ENCODE data around the gene BCAT1. TPM values are rescaled to one million over a fixed set of nuclear protein-coding genes. Genes with fewer than 3 reads are reported as not detected.

Gene BCAT1
- total and polyA plus RNA-seq, 2 experiments from 2014 or later, result 46.4 to 72.8 TPM

GRCh38 chr12:24950231-24950834, 1.4 kb upstream of the BCAT1 start:
- Histone ChIP-seq H3K9me2 (replicated peaks; ENCODE audit: insufficient read depth) (no peaks in the 10 kb centered on the region), H4K20me1 (ENCODE audit: insufficient read depth, poor library complexity, severe bottlenecking) (no peaks in the 10 kb centered on the region), H3K9me3 (ENCODE audit: low read depth) (no peaks in the 10 kb centered on the region), H2AFZ (no peak overlapping the region), H3K27ac (peak overlapping the region; percentile 13), H3K79me2 (peaks cover 17% of the 10 kb centered on the region), H3K36me3 (replicated peaks; ENCODE audit: insufficient read depth, low read depth) (no peaks in the 10 kb centered on the region), H3K4me3 (no peak overlapping the region), H3K27me3 (peaks cover 12% of the 10 kb centered on the region), H3K4me1 (ENCODE audit: insufficient read depth) (peaks cover 8% of the 10 kb centered on the region), H3K4me2 (peak overlapping the region; percentile 40)
- TF ChIP-seq CTCF (IDR thresholded peaks at IDR 0.05; ENCODE audit: poor library complexity) (no peak), EZH2 (IDR thresholded peaks at IDR 0.05; ENCODE audit: borderline replicate concordance) (no peak), EZH2phosphoT487 (IDR thresholded peaks at IDR 0.05; ENCODE audit: low read depth, severe bottlenecking, unreplicated experiment) (no peak)
- no peak for DNase-seq (ENCODE audit: low spot score)
- WGBS (ENCODE audit: low lambda C conversion rate, missing lambda C conversion rate), result 68% methylated on average over 3 of the region's 3 CpGs

- peak; percentile 8 for DNase-seq (ENCODE audit: low spot score)
- peak overlapping the region; percentile 75 for H3K27ac ChIP-seq
- no peaks in the 10 kb centered on the region for H3K9me2 ChIP-seq (replicated peaks; ENCODE audit: insufficient read depth)
- no peaks in the 10 kb centered on the region for H3K36me3 ChIP-seq (replicated peaks; ENCODE audit: insufficient read depth, low read depth)
- no peaks in the 10 kb centered on the region for H4K20me1 ChIP-seq (ENCODE audit: insufficient read depth, poor library complexity, severe bottlenecking)
- H3K79me2 ChIP-seq, result peaks cover 32% of the 10 kb centered on the region
- H3K4me1 ChIP-seq (ENCODE audit: insufficient read depth), result peaks cover 8% of the 10 kb centered on the region
- WGBS (ENCODE audit: low lambda C conversion rate, missing lambda C conversion rate), result under 1% methylated on average over 14 of the region's 14 CpGs
- TF ChIP-seq CTCF (IDR thresholded peaks at IDR 0.05; ENCODE audit: poor library complexity) (no peak), EZH2phosphoT487 (IDR thresholded peaks at IDR 0.05; ENCODE audit: low read depth, severe bottlenecking, unreplicated experiment) (no peak)
- H2AFZ ChIP-seq, result peak overlapping the region; percentile 85
- peaks cover 6% of the 10 kb centered on the region for H3K27me3 ChIP-seq
- peak overlapping the region; percentile 89 for H3K4me2 ChIP-seq
- H3K4me3 ChIP-seq, result peak overlapping the region; percentile 35
- H3K9me3 ChIP-seq (ENCODE audit: low read depth), result no peaks in the 10 kb centered on the region
These were observed 513 bp downstream of the BCAT1 start for GRCh38 chr12:24948420-24948756.

GRCh38 chr12:24947541-24948419, 1.1 kb downstream of the BCAT1 start:
- H3K9me2 ChIP-seq (replicated peaks; ENCODE audit: insufficient read depth), result no peaks in the 10 kb centered on the region
- TF ChIP-seq EZH2phosphoT487 (IDR thresholded peaks at IDR 0.05; ENCODE audit: low read depth, severe bottlenecking, unreplicated experiment), result no peak
- no peak for TF ChIP-seq EZH2 (IDR thresholded peaks at IDR 0.05; ENCODE audit: borderline replicate concordance)
- no peak for TF ChIP-seq CTCF (IDR thresholded peaks at IDR 0.05; ENCODE audit: poor library complexity)
- no peak for DNase-seq (ENCODE audit: low spot score)
- peaks cover 8% of the 10 kb centered on the region for H3K4me1 ChIP-seq (ENCODE audit: insufficient read depth)
- peak overlapping the region; percentile 75 for H3K27ac ChIP-seq
- H3K9me3 ChIP-seq (ENCODE audit: low read depth), result no peaks in the 10 kb centered on the region
- H2AFZ ChIP-seq, result peak overlapping the region; percentile 85
- peaks cover 6% of the 10 kb centered on the region for H3K27me3 ChIP-seq
- H4K20me1 ChIP-seq (ENCODE audit: insufficient read depth, poor library complexity, severe bottlenecking), result no peaks in the 10 kb centered on the region
- H3K79me2 ChIP-seq, result peaks cover 36% of the 10 kb centered on the region
- peak overlapping the region; percentile 35 for H3K4me3 ChIP-seq
- 16% methylated on average over 12 of the region's 12 CpGs for WGBS (ENCODE audit: low lambda C conversion rate, missing lambda C conversion rate)
- H3K4me2 ChIP-seq, result peak overlapping the region; percentile 89
- H3K36me3 ChIP-seq (replicated peaks; ENCODE audit: insufficient read depth, low read depth), result no peaks in the 10 kb centered on the region

Data from hepatocyte (in vitro differentiated cells).